Activated CD8-positive, alpha-beta memory T cell treated with anti-CD3 and anti-CD28 coated beads, Interleukin-2, amount 50 U/mL, for 24 hours (primary cell): ENCODE data around the gene UBE2L5.
A peak's percentile ranks its signal among the peaks of the same experiment; 100 is the strongest.

Source experiments
- DNase-seq: peaks from one replicate; pipeline ENCODE4 v3.0.0-alpha.2; 2020; ENCODE audit errors: extremely low read depth

Gene UBE2L5

DNA sequence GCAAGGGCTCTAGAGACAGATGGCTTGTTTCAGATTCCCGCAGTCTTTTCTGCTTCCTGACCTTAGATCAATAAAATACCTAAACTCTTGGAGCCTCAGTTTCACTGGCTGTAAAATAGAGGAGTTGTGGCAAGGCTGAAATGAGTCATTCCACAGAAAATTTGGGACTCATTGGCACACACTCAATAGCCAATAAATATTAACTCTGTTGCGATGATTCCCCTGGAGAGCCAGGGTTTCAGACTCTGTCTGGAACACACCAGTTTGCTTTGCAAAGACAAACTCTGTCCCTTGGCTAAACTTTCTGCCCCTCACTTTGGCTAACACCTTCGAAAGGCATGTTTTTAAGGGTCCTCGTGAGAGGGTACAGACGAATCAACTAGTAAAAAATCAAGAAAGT is 18.1 kb upstream of the UBE2L5 start:
- DNase-seq: no peak

DNA sequence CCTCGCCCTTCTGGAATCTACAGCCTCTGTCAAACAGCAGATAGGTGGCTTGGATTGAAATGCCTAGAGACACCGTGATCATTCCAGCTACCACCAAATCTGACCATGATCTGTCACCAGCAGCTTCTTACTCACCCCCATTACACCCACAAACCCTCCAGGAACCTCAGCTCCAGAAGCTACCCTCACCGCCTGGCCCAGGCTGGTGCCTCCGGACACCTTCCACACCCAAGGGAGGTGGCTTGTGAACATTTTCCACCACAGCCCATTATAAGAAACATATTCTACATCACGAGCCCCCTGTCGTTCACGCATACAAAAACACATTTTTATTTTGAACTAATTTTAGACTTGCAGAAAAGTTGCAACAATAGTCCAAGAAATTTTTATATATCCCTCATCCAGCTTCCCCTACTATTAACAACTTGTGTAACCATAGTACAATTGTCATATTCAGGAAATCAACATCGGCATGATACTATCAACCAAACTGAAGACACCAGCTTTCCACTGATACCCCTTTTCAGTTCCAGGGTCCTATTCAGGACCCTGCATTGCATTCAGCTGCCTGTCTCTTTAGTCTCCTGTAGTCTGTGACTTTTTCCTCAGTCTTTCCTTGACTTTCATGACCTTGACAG is 15.4 kb upstream of the UBE2L5 start:
- no peak for DNase-seq

DNA sequence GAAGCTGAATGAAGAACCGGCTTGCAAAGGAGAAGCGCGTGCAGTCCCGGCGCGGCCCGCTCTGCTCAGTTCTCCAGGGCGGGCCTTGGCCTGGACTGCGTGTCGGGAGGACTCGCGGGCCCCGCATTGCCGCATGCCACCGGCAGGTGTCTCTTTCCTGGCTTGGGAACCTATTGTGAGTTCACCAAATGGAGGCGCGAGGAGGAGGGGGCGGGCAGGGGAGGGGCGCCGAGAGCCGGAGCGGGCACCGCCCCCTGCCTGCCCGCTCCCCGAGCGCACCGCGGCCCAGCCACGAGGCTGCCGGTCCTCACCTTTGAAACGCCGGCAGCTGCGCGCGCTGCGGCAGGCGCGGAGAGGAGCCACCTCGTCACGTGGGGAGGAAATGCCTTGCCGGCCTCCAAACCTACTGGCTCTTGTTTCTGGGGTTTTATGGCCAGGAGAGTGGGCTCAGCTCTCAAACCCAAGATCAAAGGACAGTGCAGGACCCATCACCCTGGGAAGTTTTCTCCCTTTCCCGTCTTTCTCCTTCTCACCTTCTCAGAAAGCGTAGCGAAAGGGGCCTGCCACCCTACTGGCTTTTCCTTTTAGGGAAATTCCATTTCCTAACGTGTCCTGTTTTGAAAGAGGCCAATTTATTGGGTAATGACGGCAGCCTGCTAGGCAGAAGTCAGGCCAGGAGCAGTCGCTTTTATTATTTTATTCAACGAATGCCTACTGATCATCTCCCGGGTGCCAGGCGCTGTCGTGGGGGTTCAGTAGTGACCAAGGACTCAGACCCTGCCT is 13.8 kb upstream of the UBE2L5 start:
- DNase-seq: peak; percentile 83

DNA sequence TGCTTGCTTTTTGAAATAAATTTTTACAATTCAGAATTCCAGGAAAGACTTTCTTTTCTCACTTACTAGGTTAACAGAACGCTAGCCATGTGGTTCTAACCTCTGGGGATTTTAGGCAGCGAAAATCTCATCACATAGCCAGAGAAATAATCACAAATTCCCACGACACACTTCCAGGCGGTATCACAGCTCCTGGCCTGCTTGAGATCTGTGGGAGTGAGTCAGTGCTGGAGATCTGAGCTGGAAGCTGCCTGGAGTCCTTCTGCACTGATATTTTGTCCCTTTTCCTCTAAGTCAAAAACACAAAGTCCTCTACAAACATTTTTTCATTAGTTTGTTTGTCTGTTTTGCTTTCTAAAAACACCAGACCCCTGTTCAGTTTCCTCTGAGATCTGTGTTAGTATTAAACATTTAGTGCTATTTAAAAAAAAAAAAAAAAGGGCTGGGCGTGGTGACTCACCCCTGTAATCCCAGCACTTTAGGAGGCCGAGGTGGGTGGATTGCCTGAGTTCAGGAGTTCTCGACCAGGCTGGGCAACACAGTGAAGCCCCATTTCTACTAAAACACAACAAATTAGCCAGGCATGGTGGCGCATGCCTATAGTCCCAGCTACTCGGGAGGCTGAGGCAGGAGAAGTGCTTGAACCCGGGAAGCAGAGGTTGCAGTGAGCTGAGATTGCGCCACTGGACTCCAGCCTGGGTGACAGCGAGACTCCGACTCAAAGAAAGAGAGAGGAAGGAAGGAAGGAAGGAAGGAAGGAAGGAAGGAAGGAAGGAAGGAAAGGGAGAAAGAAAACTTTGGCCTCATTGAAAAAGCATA is 12.2 kb upstream of the UBE2L5 start:
- no peak for DNase-seq

DNA sequence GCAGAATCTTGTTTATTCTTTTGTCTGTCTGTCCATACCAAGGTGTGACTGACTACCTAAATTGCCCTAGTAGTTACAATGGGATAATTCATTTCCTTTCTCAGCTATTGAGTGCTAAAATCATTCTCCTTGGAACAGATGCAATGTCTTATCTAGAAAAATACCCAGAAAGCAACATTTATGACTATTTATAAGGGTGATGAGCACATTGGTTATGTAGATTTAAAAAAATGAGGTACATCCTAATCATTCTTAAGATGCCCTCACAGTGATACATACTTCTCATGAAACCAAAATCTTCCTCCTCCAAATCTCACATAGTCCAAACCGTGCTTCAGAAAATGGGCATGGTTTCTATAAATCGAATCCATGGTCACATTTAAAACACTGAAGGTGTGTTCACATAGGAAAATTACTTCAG is 11.6 kb upstream of the UBE2L5 start:
- DNase-seq: no peak

DNA sequence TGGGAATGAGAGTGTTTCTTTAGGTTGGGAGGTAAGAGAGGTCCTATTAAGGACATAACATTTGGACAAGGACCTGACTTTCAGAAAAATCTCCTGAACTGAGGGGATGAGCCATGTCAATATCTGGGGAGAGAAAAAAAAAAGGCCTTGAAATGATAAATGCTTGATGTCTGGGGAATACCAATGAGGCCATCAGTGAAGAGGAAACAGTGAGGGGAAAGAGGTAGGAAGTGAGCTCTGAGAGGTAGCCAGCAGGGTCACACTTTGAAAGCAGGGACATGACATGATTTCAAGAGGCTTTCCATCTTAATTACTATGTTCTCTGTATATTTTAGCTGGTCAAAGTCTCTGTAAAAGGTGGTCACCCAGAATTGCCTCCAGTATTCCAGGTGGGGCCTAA is 9.9 kb upstream of the UBE2L5 start:
- no peak for DNase-seq

DNA sequence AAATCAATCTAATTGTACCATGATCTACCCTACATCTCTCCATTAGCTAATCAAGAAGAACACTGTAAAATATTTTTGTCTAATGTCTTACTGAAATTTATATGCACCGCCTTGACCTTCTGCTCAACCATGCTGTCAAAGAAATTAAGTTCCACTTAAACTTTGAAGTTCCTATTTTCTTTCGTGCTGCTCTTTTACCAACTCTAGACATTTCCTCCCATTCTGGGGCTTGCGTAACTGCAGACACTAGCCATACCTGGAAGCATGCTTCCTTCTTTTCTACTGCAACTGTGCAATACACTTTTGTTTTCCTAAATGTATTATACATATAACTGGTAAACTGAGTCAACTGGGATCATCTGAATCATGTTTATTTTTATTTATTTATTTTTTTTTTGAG is 8.5 kb upstream of the UBE2L5 start:
- DNase-seq: no peak

DNA sequence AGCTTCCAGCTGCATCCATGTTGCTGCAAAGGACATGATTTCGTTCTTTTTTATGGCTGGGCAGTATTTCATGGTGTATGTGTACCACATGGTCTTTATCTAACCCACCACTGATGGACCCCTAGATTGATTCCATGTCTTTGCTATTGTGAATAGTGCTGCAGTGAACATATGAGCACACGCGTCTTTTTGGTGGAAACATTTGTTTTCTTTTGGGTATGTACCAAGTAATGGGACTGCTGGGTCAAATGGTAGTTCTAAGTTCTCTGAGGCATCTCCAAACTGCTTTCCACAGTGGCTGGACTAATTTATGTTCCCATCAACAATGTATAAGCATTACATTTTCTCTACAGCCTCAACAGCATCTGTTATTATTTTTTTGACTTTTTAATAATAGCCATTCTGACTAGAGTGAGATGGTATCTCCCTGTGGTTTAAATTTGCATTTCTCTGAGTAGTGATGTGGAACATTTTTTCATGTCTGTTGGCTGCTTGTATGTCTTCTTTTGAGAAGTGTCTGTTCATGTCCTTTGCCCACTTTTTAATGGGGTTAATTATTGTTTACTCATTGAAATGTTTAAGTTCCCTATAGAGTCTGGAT is 6.8 kb upstream of the UBE2L5 start:
- no peak for DNase-seq

DNA sequence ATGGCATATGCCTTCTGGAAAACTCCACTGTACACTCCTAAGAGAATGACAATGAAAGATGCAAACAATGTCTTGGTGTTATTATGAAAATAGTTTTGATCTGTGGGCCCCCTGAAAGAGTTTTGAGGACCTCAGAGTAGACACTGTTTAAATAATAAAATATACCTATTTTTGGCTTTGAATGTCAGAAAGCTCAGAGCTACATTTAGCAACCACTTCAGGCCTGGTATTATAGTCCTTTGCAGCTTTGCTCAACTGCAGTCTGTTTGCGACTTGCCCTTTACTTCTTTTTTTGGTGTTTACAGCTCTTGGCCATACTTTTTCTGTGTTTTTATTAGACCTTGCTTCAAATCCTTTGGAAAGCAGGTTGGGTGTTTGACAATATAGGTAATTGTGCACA is 5.8 kb upstream of the UBE2L5 start:
- no peak for DNase-seq

DNA sequence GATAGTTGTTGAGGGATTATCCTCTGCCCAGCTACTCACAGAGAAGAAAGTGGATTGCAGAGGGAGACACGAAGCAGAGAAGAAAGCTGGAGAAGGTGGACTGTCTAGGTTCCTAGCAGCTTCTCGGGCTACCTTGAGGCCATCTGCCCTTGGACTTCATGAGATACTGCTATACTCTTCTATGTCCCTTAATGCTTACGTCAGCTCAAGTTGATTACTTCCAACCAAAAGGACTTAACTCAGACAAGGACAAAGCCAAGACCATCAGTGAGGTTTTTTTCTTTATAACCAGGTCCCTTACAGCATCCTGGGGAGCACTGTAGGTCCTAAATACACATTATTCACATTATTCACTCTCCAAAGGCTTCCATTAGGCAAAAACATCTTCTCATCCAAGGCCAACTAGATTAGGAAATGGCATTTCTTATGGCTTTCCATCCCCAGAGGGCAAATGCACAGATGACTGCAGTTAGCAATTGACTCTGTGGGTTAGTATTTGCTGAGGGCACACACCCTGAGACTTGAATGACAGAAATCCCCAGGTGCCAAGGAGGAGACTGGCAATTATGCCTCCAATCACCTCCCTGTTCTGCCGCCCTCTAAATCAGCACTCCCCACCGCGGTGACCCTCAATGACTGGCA is 4.1 kb upstream of the UBE2L5 start:
- DNase-seq: no peak

DNA sequence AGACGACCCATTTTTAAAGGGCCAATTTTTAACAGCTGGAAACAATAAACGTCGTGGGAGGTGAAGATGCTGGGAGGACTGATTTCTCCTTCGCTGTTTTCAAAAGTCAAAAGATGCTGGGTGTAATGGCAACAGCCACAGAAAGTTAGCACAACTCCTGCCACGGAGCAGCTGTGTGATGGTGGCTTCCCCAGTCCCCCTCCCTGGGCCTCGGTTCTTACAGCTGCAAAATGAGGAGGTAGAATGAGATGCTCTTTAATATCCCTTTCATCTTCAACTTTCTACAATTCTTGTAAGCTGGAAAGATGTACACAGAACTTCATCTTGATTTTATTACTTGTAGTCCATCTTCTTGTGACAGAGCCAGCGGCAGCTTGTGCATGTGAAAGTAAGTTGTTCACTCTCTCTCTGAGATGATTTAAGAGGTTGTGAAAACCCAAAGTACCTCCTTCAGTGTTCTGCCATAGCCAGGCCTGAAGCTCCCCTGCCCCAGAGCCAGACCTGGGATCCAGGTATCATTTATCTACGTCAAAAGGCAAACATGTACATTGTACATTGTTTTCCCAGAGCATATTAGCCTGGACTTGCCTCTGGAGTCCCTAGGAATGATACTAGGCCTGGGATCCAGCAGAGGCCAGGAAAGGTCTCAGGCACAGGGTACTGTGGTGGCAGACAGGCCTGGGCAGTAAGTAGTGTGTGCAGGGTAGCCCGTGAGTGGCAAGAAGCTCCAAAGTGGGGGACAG is 3.4 kb upstream of the UBE2L5 start:
- no peak for DNase-seq

DNA sequence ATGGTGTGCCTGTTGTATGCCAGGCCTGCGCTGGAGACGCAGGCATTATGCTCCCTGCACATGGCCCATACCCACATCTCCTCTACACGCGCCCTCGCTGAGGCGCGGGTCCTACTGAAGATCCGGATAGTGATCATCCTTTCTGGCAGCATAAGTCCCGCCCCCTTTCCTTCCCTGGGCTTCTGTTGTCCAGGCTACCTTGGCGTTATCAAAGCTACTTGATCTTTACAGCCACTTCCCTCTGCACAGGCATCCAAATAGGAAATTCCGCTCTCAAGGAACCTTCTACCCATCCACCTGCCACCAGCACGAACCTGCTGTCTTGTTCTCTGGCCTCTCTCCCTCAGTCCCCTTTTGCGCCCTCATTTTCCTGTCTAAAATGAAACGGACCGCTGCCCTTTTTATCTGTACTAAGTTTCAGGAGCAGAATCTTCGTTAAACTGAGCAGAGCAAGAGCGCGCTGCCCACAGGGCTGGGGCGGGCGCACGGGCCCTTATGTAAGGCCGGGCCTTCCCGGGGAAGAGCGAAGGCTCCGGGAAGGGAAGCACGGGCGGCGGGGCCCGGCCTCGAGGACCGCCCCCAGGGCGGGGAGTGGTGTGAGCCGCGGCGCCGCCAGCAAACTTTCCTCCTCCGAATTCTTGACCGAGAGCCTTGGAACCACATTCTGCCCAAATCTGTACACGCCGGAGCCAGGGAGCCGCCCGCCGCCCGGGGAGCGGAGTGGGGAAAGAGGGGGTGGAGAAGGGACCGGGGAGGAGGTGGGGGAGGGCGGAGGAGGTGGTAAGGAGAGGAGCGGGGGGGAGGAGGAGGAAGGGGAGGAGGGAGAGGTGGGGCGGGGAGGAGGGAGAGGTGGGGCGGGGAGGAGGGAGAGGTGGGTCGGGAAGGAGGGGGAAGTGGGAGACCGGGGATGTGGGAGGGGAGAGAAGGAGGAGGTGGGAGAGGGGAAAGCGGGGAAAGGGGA is 920 bp upstream of the UBE2L5 start:
- no peak for DNase-seq

DNA sequence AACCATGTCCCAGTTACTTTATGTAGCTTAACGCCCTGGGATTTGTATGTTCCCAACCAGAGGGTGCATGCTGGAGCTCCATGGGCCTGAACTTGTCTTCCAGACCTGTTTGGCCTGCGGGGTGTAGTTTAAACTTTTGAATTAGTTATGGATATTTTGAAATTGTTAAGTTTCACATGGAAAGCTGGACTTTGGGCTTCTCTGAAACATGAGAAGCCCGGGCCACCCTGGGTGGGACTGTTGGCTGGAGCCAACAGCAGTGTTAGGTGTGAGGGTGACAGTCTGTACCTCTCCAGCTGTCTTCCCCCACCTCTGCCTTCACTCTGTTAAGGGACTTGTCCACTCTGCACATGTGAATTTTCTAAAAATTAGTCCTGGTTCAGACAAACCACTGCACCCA is 1.6 kb downstream of the UBE2L5 start:
- DNase-seq: no peak

DNA sequence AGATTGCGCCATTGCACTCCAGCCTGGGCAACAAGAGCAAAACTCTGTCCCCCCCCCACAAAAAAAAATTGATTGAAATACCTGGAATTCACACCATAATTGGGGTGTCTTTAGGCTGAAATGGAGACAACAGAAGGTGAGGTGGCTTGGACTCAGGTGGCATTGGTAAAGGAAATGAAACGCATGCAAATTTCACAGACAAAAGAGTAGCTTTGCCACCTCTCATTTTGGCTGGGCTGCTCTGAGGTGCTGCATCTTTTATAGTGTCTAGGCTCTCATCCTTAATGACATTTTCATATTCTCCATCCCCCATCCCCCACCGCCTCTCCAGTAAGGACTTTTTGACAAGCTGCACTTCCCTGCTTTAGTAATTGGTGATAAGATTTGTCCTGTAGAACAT is 6.9 kb downstream of the UBE2L5 start:
- no peak for DNase-seq

DNA sequence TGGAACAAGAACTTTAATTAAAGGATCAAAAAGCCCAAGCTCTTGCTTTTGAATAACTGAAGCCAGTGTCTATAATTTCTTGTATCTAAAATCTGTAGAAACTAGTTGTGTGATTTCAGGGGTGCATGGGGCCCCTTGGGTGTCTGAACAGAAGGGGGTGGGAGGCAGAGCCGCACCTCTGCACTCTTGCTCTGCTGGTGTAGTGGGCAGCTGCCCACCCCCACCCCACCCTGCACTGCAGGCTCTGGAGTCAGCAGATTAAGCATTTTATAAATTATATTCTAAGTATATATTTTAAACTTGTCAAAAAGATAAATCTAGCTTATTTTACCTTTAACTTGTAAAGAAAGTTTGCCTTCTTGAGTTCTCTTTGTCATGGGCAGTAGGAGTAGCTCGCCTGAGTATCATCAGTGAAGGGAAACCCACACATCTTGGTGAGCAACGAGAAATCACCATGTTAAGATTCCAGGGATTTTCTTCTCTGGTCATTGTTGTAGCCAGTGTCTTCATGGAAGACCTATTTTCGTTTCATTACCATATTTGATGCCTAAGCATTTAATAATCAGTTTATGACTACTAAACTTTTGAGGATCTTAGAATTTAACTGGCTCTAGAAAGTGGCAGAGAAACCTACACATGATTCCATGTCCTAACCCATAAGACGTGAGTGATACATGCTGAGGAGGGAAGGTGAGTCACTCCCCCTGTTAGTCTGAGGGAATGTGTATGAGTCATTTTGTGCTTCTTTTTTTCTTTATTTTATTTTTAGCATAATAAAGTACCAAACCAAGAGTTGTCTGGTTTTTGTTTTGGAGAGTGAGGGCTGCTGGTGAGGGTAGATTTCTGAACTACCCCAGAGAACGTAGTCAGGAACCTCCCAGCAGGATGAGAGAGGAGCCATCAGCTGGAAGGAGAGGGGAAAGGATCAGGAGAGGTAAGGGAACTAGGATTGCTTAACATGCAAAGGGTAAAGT is 7.7 kb downstream of the UBE2L5 start:
- no peak for DNase-seq

DNA sequence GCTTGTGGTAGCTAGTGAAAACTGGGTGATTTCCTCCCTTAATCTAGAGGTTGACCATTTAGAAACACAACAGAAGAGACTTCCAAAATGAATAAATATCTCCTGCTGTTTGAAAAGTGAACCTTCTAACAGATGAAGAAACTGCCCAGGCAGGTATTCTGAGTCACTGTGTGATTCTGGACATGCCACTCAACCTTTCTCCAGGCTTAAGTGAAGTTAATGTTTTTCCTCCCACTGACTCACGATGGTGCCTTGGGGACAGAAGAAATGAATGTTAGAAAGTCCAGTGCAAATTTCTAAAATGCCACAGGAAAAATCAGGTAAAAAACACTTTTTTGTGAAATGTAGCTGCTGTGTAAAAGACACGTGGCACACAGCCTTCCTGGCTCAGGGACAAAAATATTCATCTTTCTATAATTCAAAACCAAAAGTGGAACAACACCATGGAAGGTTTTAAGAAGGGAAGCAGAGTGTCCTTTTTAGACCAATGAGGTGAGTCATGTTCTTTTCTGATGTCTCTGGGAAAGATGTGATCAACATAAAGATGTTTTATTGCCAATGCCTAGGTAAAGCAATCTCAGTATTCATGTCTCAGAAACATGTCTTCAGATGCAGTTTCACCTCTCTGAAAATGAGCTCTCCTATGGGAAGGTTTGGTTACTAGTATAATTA is 9.1 kb downstream of the UBE2L5 start:
- no peak for DNase-seq

DNA sequence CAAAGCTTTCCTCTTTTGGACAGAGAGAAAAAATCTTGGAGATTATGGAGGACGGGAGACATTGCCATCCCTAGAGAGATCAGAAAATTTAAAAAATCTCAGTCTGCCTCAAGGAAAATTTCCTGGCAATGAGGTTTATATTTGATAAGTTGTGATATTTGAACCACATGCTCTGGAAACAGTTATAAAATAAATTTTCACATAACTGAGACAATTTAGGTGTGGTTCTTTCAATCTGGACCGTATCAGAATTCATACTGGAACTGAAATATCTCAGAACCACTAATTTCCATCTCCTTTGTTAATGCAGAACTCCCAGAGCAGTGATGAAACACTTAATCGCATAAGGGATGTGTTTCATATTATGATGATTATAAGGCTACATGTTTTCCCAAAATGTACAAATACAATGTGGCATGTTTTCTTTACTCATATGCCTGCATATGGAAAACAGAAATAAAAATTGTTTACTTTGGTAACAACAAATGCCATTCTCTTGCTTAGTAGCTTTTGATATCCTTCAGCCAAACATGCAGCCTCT is 13.7 kb downstream of the UBE2L5 start:
- DNase-seq: no peak

DNA sequence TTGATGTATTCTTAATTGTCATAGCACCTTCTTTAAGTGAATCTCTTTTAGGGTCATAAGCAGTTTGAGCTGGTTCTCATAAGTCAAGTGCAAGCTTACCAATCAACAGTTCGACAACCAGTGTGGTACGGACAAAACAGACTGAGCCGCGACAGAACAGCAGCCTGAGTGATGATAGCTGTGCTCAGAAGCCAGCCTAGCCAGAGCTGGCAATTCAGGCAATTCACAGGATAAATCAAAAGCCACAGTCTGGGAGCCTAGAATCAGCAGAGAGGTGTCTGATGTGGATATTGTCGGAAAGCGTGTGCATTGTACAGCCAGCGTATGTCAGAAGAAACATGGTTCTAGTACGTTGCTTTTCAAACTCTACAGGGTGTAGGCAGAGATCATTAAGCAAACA is 14.9 kb downstream of the UBE2L5 start:
- DNase-seq: no peak
